MV-4-11 (cell line): ENCODE results near the gene GAL.
A peak's percentile ranks its signal among the peaks of the same experiment; 100 is the strongest.
"Not testable (repeated sequence)": the region's sequence is repeated elsewhere in the genome, so short reads cannot be mapped to it uniquely, and the experiment has no call there.

ENCODE experiments used
- DNase-seq: peaks from one replicate; lab custom pipeline; 2025; lab: John Stamatoyannopoulos, UW

Gene GAL, protein sequence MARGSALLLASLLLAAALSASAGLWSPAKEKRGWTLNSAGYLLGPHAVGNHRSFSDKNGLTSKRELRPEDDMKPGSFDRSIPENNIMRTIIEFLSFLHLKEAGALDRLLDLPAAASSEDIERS

GRCh38 chr11:68684385-68685356 is at the start of gene GAL:
Gene GAL, plus strand, starts transcription at chr11:68684544. Its CDS starts 380 bp downstream, at chr11:68684924.
- DNase-seq = no peak

- not testable (repeated sequence) for DNase-seq
These were observed 49.7 kb upstream of the GAL start for GRCh38 chr11:68634606-68635005.

DNA sequence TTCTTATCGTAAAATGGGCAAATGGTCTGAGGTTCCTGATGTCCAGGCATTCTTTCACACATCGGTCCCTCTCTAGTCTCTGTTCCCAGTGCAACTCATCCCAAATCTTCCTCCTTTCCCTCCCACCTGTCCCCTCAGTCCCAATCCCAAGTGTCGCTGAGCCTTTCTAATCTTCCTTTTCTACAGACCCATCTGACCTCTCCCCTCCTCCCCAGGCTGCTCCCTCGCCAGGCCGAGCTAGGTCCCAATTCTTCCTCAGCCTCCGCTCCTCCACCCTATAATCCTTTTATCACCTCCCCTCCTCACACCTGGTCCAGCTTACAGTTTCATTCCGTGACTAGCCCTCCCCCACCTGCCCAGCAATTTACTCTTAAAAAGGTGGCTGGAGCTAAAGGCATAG is 49.2 kb upstream of the GAL start:
- not testable (repeated sequence) for DNase-seq

DNA sequence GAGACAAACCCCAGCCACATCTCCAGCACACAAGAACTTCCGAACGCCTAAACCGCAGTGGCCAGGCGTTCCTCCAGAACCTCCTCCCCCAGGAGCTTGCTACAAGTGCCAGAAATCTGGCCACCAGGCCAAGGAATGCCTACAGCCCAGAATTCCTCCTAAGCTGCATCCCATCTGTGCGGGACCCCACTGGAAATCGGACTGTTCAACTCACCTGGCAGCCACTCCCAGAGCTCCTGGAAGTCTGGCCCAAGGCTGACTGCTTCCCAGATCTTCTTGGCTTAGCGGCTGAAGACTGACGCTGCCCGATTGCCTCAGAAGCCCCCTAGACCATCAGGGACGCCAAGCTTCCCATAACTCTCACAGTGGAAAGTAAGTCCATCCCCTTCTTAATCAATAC is 48.5 kb upstream of the GAL start:
- DNase-seq = not testable (repeated sequence)

DNA sequence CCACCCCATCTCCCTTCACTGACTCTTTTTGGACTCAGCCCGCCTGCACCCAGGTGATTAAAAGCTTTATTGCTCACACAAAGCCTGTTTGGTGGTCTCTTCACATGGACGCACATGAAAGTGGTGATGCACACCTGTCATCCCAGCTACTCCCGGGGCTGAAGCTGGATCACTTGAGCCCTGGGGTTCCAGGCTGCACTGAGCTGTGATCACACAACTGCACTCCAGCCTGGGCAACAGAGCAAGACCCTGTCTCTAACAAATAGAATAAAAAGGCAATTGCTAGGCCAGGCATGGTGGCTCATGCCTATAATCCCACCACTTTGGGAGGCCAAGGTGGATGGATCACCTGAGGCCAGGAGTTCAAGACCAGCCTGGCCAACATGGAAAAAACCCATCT is 45.0 kb upstream of the GAL start:
- not testable (repeated sequence) for DNase-seq

DNA sequence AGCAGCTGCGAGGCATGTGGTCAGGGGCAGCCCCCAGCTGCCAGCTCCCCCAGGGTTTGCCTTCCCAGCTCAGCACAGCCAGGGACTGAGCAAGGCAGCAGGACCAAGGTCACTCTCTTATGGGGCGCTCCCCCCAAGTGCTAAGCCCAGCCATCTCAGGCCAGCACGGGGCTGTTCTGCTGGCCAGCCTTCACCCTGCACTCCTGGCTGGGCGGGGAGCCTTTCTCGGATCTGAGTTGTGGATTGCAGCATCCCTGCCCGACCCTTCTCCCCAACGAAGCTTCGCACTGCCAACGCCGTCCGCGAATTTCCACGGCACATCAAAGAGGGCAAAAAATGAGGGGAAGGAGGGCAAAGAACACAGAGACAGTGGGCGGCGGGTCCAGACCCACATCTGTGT is 42.5 kb upstream of the GAL start:
- no peak for DNase-seq

GRCh38 chr11:68643585-68643984 is 40.8 kb upstream of the GAL start:
- DNase-seq = no peak

DNA sequence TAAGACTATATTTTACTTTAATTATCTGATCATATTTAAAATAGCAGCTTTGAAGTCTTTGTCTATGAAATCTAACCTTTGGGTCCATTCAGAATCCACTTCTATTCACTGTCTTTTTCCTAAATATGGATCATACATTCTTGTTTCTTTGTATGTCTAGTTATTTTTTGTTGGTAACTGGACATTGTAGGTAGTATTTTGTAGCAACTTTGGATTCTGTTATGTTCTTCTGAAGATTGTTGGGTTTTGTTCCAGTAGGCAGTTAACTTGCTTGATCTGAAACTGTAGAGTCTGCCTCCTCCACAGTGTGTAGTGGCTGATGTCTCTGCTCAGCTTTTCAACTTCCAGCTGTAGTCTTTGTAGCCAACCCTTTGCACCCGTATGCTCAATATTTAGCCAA is 37.5 kb upstream of the GAL start:
- DNase-seq = no peak

GRCh38 chr11:68649851-68650555 is 34.3 kb upstream of the GAL start:
- DNase-seq = no peak

- no peak for DNase-seq
These were observed 33.5 kb upstream of the GAL start for GRCh38 chr11:68650801-68651200.

DNA sequence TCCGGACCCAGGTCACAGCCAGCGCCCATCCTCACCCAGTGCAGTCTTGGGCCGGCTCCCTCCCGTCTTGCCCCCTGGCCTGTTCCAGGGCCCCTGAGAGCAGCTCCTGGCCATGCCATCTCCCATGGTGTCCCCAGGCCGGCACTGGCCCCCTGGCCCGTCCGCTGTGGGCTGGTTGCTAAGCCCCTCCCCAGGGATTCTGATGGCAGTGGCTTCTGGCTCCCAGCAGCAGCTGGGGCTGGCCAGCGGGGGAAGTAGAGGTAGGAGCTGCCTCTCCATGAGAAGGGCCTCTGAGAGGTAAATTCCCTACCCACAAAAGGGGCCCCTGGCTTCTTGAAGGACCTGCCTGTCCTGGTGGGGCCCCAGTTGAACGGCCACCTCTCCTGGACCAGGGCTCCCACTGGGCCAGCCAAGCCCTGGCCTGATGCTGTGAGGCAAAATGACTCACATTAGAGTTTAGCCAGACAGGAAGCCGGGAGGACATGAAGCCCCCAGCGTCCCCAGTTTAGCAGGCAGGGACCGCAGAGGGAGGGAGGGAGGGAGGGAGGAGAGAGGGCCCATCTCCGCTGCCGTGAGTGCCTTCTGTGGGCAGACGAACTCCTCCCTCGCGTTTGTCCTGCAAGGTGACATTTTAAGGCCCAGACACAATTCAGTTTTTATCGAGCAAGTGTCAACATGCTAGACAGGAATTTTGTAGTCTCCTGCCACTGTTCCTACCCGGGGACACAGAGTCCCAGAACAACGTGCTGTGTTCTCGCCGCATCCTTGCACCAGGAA is 32.9 kb upstream of the GAL start:
- no peak for DNase-seq

DNA sequence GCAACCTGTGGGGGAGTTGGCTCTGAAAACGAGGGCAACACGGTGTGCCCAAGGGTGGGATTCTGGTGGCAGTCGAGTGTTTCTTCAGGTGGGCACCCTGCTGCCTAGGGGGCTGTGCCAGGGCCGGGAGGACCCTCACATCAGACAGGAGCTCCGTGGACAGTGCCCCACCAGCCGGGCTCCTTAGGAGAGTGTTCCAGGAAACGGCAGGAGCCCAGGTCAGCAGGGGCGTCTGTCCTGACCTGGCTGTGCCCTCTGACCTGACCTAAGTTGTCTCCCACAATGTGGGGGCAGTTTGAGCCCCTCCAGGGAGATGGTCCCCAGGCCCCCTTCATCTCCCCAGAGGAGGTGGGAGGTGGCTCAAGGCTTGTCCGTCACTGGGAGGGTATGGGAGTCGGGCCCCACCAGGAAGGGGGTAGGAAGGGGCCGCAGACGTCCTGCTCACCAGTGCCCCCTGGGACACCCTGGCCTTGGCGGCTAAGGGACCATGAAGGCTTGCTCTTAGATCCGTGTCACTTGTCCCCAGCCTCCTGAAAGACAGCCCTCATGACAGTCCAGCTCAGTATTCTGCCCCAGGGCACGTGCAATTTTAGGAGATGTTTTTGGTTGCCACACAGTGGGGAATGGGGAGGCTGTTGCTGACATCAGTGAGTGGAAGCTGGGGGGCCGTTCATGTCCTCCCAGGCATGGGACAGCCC is 32.2 kb upstream of the GAL start:
- DNase-seq = no peak

DNA sequence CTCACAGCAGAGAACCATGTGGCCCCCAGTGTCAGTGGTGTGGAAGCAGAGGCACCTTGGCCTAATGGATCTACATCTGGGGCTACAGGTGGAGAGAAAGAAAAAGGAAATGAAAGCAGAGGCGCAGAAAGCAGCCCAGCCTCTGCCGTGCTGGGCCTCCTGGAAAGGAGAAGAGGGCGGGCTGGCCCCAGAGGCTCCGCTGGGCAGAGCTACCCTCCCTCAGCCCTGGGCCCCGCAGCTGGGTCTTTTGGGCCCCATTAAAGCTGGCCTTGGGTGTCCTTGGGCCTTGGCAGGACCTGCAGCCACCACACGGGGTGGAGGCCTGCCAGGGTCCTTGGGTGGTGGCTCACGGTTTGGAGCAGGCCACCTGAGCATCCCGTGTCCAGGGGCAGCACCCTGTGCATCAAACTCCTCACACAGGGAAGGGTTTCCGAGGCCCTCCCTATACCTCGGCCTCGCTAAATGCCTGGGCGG is 31.6 kb upstream of the GAL start:
- DNase-seq = peak; percentile 11

DNA sequence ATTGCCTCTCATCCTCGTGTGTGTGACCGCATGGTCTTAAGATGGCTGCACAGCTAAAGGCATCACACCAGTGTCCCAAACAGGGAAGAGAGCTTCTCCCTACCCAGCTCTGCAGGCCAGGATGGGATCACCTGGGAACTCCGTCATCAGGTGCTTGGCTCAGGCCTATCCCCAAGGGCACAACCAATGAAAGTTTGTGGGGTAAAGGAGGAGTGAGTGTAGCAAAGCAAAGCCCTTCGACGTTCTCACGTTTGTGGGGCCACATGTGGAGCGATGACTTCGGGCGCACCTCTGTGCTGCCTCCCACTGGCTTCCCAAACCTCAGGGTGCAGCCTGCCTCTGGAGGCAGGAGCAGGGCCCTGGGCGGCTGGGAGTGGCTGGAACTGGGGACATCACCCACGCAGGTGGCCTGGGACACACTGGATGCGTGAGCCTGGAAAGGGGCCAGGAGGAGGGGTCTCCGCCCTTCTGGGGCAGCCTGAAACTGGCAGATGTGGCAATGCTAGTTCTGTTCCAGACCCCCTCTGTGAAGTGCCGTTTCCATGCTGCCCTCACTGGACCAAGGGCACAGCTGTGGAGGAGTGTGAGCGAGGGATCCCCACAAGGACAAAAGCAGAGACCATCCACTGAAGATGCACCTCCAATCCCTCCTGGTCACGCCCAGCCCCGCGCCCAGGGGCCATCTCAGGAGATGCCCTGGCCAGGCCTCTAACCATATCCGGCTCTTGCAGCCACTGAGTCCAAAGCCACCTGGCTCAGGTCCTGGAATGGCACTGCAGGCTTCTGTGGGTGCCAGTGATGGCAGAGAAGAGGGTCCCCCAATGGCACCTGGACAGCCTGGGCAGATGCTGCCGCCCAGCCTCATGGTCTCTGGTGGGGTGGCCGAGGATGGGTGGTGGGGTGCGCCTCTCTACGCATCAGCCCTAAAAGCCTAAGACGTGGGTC is 30.6 kb upstream of the GAL start:
- DNase-seq = no peak

- no peak for DNase-seq
These were observed 29.4 kb upstream of the GAL start for GRCh38 chr11:68654978-68655377.

- no peak for DNase-seq
These were observed 28.9 kb upstream of the GAL start for GRCh38 chr11:68655406-68655805.

GRCh38 chr11:68655806-68656205 is 28.5 kb upstream of the GAL start:
- no peak for DNase-seq

GRCh38 chr11:68657021-68657780 is 27.1 kb upstream of the GAL start:
- DNase-seq = no peak

DNA sequence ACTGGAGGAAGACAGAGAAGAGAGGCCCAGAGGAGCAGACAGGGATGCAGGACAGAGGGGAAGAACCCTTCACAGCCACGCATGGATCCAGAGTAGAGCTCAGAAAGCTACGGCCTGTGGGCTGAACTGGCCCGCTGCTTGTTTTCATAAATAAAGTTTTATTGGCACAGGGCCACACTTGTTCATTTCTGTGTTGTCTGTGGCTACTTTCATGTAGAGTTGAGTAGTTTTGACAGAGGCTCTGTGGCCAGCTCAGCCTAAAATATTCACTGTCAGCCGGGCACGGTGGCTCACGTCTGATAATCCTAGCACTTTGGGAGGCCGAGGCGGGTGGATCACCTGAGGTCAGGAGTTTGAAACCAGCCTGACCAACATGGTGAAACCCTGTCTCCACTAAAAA is 26.2 kb upstream of the GAL start:
- no peak for DNase-seq
